Peyer's patch (tissue), 4 donors: Measurements from ENCODE around the gene ANKS1A.

Experiments used
- POLR2A ChIP-seq, 2 donors: fragments of 450-650 bp; IDR thresholded peaks; one replicate each; pipeline ENCODE4 v1.5.1; 2017; ENCODE audit warnings: antibody characterized with exemption in 2 of 2, mild to moderate bottlenecking in 2 of 2, moderate library complexity in 2 of 2
- TF ChIP-seq, protein P1 (sequence below), 6 experiments: fragments of 450-650 bp in 4 of 6; fragments of 200-600 bp in 2 of 6; sonication (generic) in 1 of 6; IDR thresholded peaks; one replicate each; pipeline ENCODE4 v1.5.1; 2017 to 2019; ENCODE audit warnings: antibody characterized with exemption in 6 of 6, mild to moderate bottlenecking in 3 of 6, moderate library complexity in 1 of 6

- TF ChIP-seq, protein P1, sequence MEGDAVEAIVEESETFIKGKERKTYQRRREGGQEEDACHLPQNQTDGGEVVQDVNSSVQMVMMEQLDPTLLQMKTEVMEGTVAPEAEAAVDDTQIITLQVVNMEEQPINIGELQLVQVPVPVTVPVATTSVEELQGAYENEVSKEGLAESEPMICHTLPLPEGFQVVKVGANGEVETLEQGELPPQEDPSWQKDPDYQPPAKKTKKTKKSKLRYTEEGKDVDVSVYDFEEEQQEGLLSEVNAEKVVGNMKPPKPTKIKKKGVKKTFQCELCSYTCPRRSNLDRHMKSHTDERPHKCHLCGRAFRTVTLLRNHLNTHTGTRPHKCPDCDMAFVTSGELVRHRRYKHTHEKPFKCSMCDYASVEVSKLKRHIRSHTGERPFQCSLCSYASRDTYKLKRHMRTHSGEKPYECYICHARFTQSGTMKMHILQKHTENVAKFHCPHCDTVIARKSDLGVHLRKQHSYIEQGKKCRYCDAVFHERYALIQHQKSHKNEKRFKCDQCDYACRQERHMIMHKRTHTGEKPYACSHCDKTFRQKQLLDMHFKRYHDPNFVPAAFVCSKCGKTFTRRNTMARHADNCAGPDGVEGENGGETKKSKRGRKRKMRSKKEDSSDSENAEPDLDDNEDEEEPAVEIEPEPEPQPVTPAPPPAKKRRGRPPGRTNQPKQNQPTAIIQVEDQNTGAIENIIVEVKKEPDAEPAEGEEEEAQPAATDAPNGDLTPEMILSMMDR (IDR thresholded peaks at IDR 0.05): no peak
- no peak for TF ChIP-seq POLR2A (IDR thresholded peaks at IDR 0.05)
These were observed 51.0 kb downstream of the ANKS1A start for GRCh38 chr6:34940030-34940434.
